ENCODE measurements around the gene YAP1.

YAP1 gene

DNA sequence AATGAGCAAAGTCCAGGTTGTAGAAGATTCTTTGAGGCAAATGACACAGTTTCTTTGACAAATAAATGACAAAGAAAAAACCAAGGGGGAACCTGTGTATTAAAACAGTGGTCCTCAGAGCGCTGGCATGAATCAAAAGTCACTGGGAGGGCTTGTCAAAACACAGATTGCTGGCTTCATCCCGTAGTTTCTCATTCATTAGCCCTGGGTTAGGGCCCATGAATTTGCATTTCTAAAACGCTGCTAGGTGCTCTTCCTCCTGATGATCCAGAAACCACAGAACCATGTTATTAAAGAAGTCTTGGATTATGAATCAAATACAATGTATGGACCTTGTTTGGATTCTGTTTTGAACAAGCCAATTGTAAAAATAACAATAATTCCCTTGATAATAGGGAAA, 92.7 kb downstream of the YAP1 start:
- no peak for DNase-seq

- no peak for DNase-seq
Observed at GRCh38 chr11:102204174-102204573, 93.9 kb downstream of the YAP1 start.

DNA sequence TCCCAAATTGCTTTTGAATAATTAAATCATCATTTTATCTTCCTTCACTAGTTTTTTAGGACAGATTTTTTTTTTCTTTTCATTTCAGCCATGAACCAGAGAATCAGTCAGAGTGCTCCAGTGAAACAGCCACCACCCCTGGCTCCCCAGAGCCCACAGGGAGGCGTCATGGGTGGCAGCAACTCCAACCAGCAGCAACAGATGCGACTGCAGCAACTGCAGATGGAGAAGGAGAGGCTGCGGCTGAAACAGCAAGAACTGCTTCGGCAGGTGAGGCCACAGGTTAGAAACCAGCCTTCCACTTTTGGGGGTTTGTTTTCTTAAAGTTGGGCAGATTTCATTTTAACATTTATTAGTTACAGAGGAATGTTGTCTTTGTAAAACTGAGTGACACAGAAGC, 95.6 kb downstream of the YAP1 start:
- DNase-seq: no peak

DNA sequence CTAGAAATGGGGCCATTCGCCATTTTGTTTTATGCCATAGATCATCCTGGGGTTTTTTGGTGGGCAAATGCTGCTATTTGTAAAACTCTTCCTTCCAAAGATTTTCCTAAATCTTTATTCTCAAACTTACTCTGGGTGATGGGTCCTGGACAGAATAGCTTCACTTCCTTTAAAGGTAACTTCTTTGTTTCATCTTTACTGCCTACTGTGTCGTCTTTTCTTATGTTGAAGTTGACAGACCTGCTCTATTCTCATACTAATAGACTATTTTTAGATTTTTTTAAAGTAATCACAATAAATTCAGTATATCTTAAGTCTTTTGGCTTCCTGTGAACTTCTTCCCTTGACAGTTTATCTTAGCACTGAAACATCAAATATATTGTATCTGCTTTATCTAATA, 98.6 kb downstream of the YAP1 start:
- no peak for DNase-seq

GRCh38 chr11:102214623-102215022, 104.4 kb downstream of the YAP1 start:
- DNase-seq: no peak

DNA sequence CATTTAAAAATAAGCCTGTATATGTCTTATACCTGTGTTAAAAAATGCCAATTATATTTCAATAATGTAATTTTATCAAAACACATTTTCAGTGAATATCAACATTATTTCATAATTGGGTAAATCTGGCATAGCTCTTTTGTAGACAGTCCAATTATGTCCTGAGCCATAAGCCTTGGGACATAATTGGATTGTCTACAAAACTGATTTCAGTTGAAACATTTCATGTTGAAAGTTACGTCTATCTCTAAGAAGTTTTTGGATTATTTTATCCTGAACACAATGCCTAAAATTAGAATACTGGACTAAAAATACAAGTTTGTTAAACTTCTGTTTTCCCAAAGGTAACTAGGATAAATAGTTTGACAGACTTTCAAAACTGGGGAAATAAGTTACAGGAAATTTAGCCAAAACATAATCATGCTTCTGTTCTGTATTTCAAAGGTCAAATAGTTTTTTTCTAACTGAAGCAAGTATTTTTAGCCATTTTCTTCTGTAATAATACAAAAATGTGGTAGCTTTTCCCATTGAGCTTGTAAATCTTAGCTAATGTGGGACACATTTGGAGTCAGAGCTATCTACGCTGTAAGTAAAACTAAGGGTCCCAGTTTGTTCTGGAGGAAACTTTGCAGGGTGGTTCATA, 106.3 kb downstream of the YAP1 start:
- no peak for DNase-seq

DNA sequence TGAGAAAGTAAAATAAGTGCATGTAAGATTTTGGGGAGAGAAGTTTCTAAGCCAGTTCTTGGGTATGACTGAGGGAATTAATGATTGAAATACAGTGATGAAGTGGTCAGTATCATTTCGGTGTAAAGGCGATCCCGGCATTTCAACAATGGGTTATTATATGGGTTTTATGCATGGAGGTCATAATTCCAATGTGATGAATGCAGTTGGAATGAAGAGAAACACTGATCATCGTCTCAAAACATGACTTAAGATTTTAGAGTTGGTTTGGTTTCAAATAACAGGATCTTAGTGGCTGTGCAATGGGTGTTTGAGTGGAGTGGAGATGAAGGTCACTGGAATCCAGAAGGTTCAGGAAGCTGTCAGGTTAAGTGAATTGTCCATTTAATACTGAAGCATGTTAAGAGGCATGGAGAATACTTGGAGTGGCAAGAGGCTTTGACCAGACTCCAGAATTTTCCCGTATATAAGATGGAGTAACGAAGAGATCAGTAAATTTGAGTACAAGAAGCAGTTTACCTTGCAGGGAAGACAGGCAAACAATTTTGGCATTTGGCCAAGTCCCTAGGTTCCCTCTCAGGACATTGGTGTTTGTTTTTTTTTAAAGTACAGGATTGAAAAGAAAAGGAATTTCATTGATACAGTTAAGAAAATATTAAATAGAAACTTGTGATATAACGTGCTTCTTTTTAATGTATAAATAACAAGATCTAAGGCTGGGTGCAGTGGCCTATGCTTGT, 110.7 kb downstream of the YAP1 start:
- DNase-seq: no peak

- DNase-seq: no peak
Observed at GRCh38 chr11:102223859-102224258, 113.6 kb downstream of the YAP1 start.

- no peak for DNase-seq
Observed at GRCh38 chr11:102225689-102226568, 115.7 kb downstream of the YAP1 start.

DNA sequence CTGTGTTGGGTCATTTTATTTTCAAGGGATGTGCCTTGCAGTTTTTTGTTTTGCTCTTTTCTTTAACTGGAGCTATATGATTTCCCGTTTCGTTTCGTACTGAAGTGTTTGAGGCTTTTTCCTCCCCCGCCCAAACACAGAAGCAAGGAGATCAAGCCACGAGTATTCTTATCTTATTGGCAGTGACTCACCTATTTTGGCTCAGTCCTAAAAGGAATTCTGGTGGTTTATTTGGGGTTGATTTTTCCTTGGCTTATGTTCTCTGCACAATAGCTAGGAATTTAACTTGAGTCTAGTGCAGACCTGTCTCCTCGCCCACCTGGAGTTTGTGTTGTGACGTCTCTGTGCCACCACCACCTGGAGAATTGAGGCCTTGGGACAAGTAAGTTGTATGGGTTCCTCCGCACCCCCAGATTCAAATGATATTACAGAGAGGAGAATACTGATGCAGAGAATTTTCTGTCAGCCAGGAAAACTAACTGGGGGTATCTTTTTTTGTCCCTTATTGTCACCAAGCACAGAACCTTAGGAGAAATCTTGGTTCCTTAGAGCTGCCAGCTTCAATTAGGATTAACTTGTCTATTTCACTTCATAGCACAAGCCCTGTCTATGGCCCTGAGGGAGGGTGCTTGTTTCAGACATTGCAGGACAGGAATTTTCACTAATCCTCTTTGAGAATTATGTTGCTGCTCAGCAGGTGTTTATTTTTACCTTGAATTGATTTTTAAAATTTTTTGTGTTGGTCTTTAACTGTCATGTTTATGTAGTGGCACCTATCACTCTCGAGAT, 116.6 kb downstream of the YAP1 start:
- no peak for DNase-seq

DNA sequence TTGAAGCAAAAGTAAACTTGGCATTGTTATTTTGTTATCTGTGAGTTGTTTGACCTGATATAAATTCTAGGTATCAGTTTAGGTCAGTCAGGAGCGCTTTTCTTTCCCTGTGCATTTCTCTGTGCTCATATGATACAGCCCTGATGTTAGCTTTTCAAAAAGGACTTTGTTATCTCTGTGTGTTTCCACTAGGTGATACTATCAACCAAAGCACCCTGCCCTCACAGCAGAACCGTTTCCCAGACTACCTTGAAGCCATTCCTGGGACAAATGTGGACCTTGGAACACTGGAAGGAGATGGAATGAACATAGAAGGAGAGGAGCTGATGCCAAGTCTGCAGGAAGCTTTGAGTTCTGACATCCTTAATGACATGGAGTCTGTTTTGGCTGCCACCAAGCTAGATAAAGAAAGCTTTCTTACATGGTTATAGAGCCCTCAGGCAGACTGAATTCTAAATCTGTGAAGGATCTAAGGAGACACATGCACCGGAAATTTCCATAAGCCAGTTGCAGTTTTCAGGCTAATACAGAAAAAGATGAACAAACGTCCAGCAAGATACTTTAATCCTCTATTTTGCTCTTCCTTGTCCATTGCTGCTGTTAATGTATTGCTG, 119.4 kb downstream of the YAP1 start:
- no peak for DNase-seq

GRCh38 chr11:102230186-102230585, 119.9 kb downstream of the YAP1 start:
- no peak for DNase-seq

GRCh38 chr11:102230911-102231310, 120.7 kb downstream of the YAP1 start:
- DNase-seq: no peak

GRCh38 chr11:102234779-102235439, 124.7 kb downstream of the YAP1 start:
- no peak for DNase-seq

GRCh38 chr11:102237096-102237735, 127.0 kb downstream of the YAP1 start:
- no peak for DNase-seq

- DNase-seq: no peak
Observed at GRCh38 chr11:102238391-102238821, 128.2 kb downstream of the YAP1 start.

- DNase-seq: no peak
Observed at GRCh38 chr11:102239448-102239847, 129.2 kb downstream of the YAP1 start.

- DNase-seq: no peak
Observed at GRCh38 chr11:102239911-102240310, 129.7 kb downstream of the YAP1 start.

GRCh38 chr11:102240502-102240901, 130.3 kb downstream of the YAP1 start:
- no peak for DNase-seq

- DNase-seq: no peak
Observed at GRCh38 chr11:102241026-102241425, 130.8 kb downstream of the YAP1 start.

DNA sequence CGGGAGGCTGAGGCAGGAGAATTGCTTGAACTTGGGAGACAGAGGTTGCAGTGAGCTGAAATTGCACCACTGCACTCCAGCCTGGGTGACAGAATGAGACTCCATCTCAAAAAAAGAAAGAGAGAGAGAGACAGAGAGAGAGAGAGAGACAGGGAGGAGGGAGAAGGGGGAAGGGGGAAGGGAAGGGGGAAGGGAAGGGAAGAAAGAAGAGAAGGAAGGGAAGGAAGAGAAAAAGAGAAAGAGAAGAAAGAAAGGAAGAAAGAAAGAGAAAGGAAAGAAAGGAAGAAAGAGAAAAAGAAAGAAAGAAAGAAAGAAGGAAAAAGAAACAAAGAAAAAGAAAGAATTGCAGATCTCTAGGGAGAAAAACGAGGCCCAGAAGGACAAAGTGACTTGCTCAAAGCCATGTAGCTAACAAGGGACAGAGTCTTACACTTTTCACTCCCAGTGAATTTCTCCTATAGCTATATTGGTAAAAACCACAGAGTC, 133.2 kb downstream of the YAP1 start:
- DNase-seq: no peak

Data from NCI-H1417 treated with DMSO at 0.1 percent for 48 hours (cell line).